HG03558 (cell line): ENCODE results near the gene DGKQ.

Experiments
- ATAC-seq: cut with Tn5 transposase; IDR thresholded peaks from one replicate; pipeline ENCODE4 v1.9.1; 2021; ENCODE audit warnings: moderate number of reproducible peaks; ENCODE audit not compliant: unreplicated experiment; ENCODE audit errors: extremely low read depth

DGKQ gene, protein sequence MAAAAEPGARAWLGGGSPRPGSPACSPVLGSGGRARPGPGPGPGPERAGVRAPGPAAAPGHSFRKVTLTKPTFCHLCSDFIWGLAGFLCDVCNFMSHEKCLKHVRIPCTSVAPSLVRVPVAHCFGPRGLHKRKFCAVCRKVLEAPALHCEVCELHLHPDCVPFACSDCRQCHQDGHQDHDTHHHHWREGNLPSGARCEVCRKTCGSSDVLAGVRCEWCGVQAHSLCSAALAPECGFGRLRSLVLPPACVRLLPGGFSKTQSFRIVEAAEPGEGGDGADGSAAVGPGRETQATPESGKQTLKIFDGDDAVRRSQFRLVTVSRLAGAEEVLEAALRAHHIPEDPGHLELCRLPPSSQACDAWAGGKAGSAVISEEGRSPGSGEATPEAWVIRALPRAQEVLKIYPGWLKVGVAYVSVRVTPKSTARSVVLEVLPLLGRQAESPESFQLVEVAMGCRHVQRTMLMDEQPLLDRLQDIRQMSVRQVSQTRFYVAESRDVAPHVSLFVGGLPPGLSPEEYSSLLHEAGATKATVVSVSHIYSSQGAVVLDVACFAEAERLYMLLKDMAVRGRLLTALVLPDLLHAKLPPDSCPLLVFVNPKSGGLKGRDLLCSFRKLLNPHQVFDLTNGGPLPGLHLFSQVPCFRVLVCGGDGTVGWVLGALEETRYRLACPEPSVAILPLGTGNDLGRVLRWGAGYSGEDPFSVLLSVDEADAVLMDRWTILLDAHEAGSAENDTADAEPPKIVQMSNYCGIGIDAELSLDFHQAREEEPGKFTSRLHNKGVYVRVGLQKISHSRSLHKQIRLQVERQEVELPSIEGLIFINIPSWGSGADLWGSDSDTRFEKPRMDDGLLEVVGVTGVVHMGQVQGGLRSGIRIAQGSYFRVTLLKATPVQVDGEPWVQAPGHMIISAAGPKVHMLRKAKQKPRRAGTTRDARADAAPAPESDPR

DNA sequence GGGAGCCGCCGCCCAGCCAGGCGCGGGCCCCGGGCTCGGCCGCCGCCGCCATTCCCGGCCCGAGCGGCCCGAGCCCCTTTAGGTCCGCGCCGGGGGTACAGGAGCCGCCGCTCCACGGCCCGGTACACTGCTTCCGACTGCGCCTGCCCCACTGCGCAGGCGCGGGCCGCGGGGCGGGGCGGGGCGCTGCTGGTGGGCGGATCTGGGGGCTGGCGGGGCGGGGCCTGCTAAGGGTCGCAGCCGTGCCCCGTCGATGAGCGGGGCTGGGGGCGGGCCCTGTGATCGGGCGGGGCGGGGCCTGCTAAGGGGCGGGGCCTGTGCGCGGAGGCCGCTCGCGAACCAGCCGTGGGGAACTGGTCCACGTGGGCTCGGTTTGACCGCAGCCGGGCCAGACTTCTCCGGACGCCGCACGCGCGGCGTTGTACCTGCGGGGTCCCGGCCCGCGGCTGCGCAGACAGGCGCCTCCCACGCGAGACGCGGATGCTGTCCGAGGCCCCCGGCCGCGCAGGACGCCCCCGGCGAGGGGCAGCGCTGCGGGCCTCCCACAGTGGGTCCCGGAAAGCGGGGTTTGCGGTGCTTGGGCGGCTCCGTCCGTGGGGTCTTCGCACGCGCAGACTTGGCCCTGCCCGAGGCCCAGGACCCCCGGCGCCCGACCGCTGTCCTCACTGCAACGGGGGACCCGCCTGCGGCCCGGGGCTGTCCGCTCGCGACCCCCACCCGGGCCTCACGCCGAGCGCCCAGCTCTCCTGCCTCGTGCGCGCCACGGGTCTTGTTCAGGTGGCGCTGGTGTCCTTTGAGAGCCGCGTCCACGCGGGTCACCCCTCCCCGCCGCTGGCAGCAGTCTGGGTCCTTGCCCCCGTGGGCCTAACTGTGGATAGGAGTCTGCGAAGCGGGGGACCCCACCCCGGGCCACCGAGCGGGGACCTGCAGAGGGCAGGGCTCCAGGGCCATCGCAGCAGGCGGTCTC, at the start of gene DGKQ:
Gene DGKQ, minus strand, starts transcription at position 139 of the 967 bp plus-strand sequence. Its CDS starts 87 bp downstream, at position 52.
- no peak for ATAC-seq

DNA sequence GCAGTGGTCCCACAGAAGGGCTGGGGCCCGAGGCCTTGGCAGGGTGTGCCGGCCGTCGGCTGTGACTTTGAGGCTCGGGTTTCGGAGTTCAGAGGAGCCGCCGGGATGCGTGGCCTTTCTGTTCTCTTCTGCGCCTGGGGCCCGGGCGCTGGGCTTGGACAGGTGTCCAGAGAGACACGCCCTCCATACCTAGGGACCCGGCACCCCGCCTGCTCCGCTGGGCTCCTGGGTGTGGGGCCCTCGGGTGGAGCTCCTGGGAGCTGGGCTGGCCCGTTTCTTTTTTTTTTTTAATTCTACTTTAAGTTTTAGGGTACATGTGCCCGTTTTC, 49.3 kb upstream of the DGKQ start:
- ATAC-seq: no peak

DNA sequence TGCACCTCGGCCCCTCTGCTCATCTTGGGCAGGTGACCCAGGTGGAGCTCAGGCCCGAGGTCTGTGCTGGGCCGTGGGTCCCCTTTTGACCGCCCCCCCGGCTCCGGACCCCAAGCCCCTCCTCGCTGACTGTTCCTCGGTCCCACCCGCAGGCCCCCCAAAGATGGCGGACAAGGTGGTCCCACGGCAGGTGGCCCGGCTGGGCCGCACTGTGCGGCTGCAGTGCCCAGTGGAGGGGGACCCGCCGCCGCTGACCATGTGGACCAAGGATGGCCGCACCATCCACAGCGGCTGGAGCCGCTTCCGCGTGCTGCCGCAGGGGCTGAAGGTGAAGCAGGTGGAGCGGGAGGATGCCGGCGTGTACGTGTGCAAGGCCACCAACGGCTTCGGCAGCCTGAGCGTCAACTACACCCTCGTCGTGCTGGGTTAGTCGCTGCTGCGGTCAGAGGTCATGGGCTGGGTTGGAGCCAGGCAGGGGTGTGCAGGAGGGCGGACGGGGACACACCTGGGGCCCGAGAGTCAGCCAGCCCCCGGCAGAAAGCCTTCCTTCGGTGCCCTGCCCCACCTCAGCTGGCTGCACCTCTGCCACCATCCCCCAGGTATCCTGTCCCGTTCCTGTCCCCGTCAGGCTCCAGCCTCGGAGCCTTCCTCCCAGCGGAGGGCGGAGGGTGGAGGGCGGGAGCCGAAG, 48.8 kb upstream of the DGKQ start:
- no peak for ATAC-seq

DNA sequence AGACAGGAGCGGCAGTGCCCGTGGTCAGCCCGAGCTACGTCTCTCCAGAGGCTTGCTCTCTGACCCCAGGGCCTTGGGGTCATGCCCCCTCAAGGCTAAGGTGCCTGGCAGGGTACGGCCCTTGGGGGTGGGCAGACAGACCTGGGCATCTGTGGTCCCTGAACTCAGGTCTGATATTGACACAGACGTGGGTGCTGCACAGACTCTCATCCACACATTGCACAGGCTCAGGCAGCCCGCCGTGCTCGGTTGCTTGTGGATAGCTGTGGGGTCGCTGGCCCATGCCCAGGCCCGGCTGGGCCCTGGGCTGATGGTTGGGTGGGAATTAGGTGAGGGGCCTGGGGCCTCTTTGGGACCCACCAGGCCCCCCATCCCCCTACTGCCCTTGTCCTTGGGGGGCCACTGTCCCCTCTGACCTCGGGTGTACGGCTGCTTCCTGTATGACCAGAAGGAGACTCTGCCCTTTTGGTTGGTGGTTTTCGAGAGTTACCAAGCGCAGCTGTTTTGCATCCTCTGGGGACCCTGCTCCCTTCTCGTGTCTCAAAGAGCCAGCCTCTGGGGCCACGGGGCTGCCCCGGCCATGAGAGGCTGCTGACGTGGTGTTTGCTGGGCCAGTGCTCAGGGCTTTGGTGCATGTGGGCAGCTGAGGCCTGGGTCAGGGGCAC, 48.1 kb upstream of the DGKQ start:
- no peak for ATAC-seq

DNA sequence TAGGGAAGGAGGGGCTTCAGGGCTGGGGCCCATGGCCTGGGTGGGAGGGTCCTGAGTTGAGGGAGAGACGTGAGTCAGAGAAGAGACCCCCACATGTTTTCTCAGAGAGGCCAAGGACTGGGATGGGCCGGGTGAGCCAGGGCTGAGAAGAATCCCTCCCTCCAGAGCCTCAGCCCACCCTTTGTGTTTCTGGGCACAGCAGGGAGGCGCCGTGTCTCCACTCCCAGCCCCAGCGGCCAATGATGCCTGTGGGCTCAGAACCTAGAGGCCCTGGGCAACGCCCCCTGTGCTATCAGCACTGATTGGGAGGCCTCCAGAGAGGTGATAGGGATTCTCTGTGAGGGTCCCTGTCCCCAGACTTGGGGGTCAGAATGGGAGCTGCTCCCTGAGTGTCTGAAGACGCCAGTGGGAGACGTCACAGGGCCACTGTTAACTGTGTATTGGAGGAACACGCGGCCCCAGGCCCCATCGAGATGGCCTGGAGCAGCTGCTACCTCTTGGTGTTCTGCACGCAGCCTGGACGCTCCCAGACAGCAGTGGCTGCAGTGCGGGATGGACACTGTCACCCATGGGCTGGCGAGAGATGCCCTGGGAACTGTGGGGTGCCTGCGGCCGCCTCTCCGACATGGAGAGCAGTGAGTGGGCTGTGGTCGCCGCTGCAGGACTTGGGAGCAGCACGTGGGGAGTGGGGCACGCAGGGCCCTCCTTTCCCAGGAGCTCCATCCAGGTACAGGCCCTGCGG, 46.5 kb upstream of the DGKQ start:
- ATAC-seq: no peak

DNA sequence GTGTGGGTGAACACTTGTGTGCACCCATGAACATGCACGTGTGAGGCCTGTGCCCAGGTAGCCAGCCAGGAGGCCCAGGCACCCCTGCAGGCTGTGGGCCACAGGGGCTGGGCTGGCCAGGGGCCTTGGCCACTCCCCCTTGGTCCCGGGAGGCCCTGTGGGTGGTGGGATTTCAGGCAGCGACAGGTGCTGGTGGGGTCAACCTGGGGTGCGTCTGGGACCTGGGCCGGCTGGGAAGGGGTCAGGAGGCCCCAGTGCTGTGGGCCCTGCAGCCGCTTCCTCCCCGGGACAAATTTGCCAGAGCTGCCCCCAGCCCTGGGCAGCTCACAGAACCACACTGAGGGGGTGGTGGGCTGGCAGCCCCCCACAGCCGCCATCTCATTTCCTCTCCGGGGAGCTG, 46.0 kb upstream of the DGKQ start:
- no peak for ATAC-seq

DNA sequence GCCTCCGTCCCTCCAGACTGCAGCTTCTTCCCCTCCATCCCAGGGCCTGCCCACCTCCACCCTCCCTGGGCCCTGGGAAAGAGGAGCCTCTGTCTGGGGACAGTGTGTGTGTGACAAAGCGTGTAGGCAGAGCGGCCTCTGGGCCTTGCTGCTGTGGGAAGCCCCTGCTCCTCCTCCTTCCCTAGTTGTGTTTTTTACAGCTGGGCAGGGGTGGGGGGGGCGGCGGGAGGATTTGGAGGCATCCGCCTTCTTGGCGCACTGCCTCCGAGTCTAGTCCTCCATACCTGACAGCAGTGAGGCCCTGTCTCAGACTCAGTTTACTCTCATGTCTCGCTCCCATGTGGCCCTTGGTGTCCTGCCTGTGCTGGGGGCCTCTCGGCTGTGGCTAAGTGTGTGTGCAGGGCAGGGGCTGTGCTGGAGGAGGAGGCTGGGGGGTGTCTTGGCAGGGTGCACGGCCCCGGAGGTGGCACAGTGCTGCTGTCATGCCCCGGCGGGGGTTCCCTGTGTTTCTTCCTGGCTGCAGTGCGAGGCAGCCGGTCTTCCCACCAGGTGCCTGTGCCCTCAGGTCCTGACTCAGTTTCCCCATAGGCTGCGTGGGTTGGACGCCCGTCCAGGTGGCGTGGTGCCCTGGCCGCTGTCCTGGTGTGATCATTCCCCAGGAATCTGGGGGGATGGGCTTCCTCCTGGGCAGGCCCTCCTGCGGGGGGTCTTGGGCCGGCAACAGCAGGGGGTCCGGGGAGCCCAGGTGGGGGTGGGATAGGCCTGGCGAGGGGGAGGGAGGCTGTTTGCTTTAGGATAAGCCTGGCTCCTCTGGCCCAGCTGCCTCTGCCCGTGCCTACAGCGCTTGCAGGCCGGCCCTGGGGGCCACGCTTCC, 45.0 kb upstream of the DGKQ start:
- ATAC-seq: no peak

DNA sequence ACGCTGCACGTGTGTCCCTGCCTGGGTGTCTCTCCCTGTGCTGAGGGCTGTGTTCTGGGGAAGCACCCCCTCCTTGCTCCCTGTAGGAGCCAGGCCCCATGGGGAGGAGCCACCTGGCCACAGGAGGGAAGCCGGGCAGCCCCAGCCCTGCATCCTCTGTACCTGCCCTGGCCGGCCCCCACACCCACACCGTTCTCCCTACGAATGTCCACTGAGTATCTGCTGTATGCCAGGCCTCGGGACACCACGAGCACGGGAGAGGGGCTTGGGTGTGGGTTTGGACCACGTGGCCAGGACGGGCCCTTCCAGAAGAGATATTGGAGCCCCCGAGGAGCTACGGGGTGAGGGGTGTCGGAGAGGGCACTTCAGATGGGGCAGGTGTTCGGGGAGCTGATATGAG, 44.3 kb upstream of the DGKQ start:
- no peak for ATAC-seq

DNA sequence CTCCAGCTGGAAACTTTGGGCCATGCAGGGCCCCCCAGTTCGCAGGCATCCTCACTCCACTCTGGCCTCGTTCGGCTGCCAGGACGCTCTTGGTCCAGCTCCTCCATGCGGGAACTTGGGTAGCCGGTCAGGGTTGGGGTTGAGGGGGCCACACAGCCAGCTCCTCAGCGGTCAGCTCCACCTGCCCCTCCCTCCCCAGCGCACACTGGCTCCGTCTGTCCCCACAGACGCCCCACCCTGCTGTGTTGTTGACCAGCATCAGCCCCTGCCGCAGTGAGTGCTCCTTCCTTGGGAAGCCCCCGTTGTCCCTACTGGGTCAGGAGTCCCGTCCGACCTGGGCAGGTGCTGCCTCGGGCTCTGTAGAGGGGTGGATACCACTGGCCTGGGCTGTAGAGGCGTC, 43.8 kb upstream of the DGKQ start:
- ATAC-seq: no peak

DNA sequence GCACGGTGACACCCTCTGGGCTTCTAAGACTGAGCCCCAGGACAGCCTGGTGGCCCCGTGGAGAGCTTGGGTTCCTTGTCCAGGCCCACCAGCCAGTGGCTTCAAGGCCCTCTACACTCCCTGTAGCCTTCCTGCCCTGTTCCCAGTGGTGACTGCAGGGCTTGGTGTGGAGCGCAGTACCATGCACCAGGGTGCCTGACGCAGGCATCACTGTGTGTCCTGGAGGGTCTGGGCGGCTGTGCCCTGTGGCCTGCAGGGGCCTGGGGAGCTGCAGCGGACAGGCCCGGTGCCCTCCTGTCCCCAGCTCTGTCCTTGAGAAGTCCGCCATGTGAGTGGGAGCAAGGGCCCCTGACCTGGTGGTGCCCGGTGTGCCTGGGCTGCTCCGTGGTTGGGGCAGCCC, 42.4 kb upstream of the DGKQ start:
- no peak for ATAC-seq

DNA sequence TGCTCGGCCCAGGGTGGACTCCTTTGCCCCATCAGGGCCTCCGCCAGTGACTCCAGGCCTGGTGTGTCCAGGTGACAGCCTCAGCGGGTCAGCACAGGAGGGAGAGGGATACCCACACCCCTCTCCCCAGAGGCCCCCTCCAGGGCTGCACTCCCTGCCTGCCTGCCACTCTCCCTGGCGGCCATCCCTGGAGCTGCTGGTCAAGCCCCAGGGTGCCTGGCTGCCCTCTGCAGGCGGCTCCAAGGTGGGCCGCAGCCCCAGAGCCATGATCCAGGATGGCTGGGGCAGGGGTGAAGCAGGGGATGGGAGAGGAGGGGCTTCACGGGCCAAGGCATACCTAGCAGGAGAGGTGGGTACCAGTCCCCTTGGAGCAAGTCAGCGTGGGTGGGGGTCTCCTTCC, 41.8 kb upstream of the DGKQ start:
- ATAC-seq: no peak

DNA sequence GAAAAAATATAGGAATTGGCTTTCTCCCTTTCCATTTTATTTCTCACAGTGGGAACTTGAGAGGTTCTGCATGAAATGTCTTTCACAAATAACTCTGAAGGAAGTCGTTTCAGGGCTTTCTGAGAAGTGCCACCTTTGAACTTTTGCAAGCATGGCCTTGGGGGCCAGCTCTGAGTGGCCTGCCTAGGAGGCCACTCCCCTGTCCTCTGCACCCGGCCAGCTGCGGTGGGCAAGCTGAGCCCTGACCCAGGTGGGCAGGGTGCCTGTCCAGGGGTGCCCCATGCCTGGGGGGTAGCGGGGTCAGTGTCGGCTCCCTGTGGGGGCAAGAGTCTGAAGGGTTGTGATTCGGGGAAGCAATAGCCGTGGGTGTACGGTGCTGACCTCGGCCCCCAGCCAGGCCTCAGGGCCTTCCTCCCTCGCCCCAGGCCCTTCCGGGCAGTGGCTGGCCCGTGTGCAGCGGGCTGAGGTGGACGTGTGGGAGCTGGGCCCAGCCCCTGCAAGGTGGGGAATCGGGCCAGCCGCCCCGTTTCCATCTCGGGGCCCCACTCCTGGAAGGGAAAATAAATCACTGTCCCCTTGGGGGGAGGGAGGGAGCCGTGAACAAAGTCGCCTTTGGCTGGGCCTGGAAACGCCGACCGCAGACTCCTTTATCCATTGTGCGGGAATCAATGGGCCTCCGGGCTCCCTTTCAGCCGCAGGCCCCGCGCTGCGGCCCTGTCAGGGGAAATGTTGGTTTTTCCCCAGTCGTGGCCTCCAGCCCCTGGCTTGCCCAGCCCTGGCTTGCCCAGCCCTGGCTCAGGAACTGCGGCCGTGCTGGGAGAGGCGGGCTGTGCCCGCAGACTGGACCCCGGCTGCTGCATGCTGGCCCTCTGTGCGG, 41.2 kb upstream of the DGKQ start:
- no peak for ATAC-seq

DNA sequence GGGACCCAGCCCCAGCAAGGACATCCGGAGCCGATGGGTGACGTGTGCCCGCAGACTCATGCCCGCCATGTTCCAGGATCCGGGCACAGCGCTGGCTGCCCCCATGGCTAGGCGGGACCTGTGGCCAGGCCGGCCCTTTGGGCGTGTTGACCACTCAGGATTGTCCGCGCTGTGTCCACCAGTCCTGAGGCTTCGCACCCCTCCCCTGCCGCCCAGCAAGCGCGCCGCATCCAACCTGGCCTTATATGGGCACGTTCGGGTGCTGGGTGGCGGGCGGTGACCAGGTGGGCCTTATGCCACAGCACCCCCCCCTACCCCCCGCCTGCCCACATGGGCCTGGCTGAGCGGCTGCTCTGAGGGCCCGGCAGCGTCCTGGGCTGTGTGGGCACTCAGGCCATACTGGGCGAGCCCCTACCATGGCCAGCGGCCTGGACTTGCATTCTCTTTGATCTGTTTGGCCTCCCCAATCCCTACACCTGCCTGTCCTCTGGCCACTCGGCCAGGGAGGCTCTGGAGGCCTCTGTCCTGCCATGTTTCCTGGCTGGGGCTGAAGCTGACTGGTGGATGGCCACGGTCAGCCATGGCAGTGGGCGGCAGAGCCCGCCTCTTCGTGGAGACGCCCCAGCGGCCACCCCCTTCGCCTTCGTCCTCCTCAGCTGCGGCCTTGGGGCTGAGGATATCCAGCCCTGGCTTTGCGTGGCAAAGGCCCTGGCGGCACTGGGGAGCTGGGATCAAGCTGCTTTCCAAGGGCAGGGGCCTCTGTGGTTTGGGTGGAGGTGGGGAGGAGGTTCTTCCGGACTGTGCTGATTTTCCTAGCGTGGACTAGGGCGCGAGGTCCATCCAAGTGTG, 40.1 kb upstream of the DGKQ start:
- no peak for ATAC-seq

DNA sequence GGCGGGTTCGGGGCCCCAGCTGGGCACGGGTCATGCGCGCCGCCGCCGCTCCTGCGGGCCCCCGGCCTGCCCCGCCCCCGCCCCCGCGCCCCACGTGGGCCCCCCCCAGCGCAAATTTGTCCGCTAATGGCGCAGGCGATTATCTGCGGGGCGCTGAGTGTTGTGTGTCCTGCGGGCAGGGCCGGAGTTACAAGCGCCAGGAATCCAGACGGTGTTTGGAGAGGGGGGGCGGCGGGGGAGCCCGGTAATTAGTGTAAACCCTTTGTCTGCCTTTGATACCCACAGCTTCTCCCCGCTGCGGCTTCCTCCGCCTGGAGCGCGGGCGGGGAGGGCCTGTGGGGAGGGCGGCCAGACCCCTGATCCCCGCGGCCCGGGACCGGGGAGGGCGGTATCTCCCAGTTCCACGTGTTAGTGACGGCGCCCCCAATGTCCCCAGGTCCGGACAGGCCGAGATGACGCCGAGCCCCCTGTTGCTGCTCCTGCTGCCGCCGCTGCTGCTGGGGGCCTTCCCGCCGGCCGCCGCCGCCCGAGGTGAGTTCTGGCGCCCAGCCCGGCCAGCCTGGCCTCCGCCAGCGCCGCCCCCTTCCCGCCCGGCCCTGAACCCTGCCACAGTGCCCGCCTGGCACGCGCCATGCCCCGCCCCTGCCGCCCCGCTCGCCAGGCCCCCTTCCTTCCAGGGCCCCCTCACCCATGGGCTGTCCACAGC, 38.8 kb upstream of the DGKQ start:
- ATAC-seq: no peak

DNA sequence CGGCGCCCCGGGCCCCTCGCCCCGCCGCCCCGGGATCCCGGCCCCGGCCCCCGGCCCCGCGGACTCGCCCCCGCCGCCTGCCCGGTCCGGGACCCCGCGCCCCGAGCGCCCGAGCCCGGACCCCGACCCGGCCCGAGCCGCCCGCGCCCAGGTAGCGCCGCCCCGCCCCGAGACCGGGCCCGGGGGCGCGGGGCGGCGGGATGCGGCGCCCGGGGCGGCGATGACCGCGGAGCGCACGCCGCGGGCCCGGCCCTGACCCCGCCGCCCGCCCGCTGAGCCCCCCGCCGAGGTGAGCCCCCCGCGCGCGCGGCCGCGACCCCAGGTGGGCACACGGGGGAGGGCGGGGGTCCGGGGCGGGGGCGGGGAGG, 38.3 kb upstream of the DGKQ start:
- no peak for ATAC-seq
